K562 (cell line): ENCODE results near the gene BMP6. TPM values are rescaled to one million over a fixed set of nuclear protein-coding genes. Genes with fewer than 3 reads are reported as not detected.

ENCODE experiments used
- ATAC-seq: fragments of 200-7000 bp; cut with Tn5 transposase; 3 replicates; pipeline ENCODE4 v1.9.1; 2020; ENCODE audit warnings: moderate library complexity
- BruUV-seq: library from RNA; stranded (reverse); fragments of 400-500 nt; replicated peaks from 2 replicates; lab custom pipeline; 2021; lab: Mats Ljungman, UMichigan
- CTCF ChIA-PET: fragments of 300-600 bp; formaldehyde crosslinking; extraction: SDS; loops from one replicate; lab custom pipeline; 2021; ENCODE audit warnings: low intra/inter-chr PET ratio; lab: Yijun Ruan, JAX
- POLR2A ChIA-PET: fragments of 300-600, 350-650 bp; sonication (Branson Sonifier 250); formaldehyde crosslinking; extraction: SDS; loops from one replicate; lab custom pipeline; 2021; ENCODE audit warnings: antibody characterized with exemption, inconsistent platforms; lab: Yijun Ruan, JAX
- DNase-seq, 4 experiments: peaks; one replicate each; pipeline versions ENCODE4 v3.0.0 to v3.0.0-alpha.2; 2011 to 2018; ENCODE audit warnings: low spot score in 3 of 4, mixed read lengths in 3 of 4; ENCODE audit errors: extremely low read depth in 1 of 4
- FAIRE-seq: peaks from 2 replicates; lab custom pipeline; 2011; peaks lifted over from hg19 to GRCh38; lab: Jason Lieb, UNC
- H2AFZ ChIP-seq: 2 replicates; pipeline ENCODE4 v1.6.0; 2011; ENCODE audit warnings: low read depth, low read length, control low read depth, inconsistent platforms
- H3K27ac ChIP-seq: fragments of 200-600 bp; 3 replicates; pipeline ENCODE4 v1.8.0; 2011; ENCODE audit warnings: low read depth, mild to moderate bottlenecking, control low read depth, inconsistent platforms, low read length, moderate library complexity, mixed read lengths; ENCODE audit errors: extremely low read depth
- H3K27me3 ChIP-seq, 2 experiments: fragments of 300-600 bp in 1 of 2; 2 replicates in 1 of 2; 3 replicates in 1 of 2; pipeline versions ENCODE4 v1.6.0 to v1.8.0; 2011; ENCODE audit warnings: inconsistent platforms in 2 of 2, low read length in 2 of 2, mild to moderate bottlenecking in 1 of 2, mixed read lengths in 1 of 2, moderate library complexity in 1 of 2; ENCODE audit not compliant: control insufficient read depth in 2 of 2, insufficient read depth in 2 of 2
- H3K36me3 ChIP-seq: fragments of 300-600 bp; 3 replicates; pipeline ENCODE4 v1.8.0; 2011; ENCODE audit warnings: mild to moderate bottlenecking, low read length, inconsistent platforms; ENCODE audit not compliant: control insufficient read depth, insufficient read depth
- H3K4me1 ChIP-seq, 2 experiments: fragments of 200-600 bp in 1 of 2; replicated peaks in 1 of 2; 2 replicates in 1 of 2; 3 replicates in 1 of 2; pipeline versions ENCODE4 v1.5.1 to v1.8.0; 2011; ENCODE audit warnings: inconsistent platforms in 2 of 2, low read length in 2 of 2, mild to moderate bottlenecking in 1 of 2, mixed read lengths in 1 of 2, moderate library complexity in 1 of 2; ENCODE audit not compliant: control insufficient read depth in 2 of 2, insufficient read depth in 2 of 2
- H3K4me2 ChIP-seq: 2 replicates; pipeline ENCODE4 v1.6.1; 2011; ENCODE audit warnings: low read length, control low read depth, inconsistent platforms, mixed read lengths; ENCODE audit not compliant: insufficient read depth
- H3K4me3 ChIP-seq: fragments of 200-600 bp; sonication (generic), shearing (Covaris generic); 2 replicates; pipeline ENCODE4 v1.5.1; 2016; ENCODE audit warnings: control low read depth, inconsistent platforms
- H3K79me2 ChIP-seq: fragments of 200-600 bp; 3 replicates; pipeline ENCODE4 v1.8.0; 2011; ENCODE audit warnings: low read length, inconsistent platforms; ENCODE audit not compliant: control insufficient read depth, insufficient read depth
- H3K9ac ChIP-seq, 2 experiments: 2 replicates each; pipeline versions ENCODE4 v1.6.0 to v1.6.1; 2011; ENCODE audit warnings: low read depth in 2 of 2, low read length in 2 of 2, control low read depth in 1 of 2, inconsistent platforms in 1 of 2, mild to moderate bottlenecking in 1 of 2, mixed read lengths in 1 of 2; ENCODE audit not compliant: insufficient read depth in 1 of 2
- H3K9me1 ChIP-seq: one replicate; pipeline ENCODE4 v1.6.0; 2011; ENCODE audit warnings: inconsistent platforms, mild to moderate bottlenecking, low read length, moderate library complexity; ENCODE audit not compliant: control insufficient read depth, insufficient read depth
- H3K9me3 ChIP-seq: replicated peaks from 2 replicates; pipeline ENCODE4 v1.5.1; 2011; ENCODE audit warnings: low read depth, low read length, inconsistent platforms; ENCODE audit not compliant: control insufficient read depth, insufficient read depth
- H4K20me1 ChIP-seq: replicated peaks from 2 replicates; pipeline ENCODE4 v1.6.1; 2011; ENCODE audit warnings: low read length, inconsistent platforms, mixed read lengths; ENCODE audit not compliant: control insufficient read depth, insufficient read depth
- CAMTA2 ChIP-seq: fragments of 250-450 bp; sonication (Bioruptor Pico); conservative IDR thresholded peaks from 2 replicates; pipeline ENCODE4 v1.5.1; 2022
- CBX3 ChIP-seq, 2 experiments: IDR thresholded peaks; 1 replicate in 1 of 2; 2 replicates in 1 of 2; pipeline ENCODE4 v1.6.1; 2012; ENCODE audit warnings: inconsistent platforms in 2 of 2, low read length in 2 of 2, borderline replicate concordance in 1 of 2, control low read depth in 1 of 2
- E2F3 ChIP-seq: fragments of 250-450 bp; sonication (Bioruptor Pico); IDR thresholded peaks from 2 replicates; pipeline ENCODE4 v1.4.0; 2020; ENCODE audit warnings: mild to moderate bottlenecking
- GATA2 ChIP-seq: sonication (generic); formaldehyde crosslinking; IDR thresholded peaks from 2 replicates; pipeline ENCODE4 v1.4.0; 2020; ENCODE audit warnings: mild to moderate bottlenecking, missing genetic modification reagents
- GTF2F1 ChIP-seq: IDR thresholded peaks from 2 replicates; pipeline ENCODE4 v1.6.1; 2011; ENCODE audit warnings: low read depth, low read length, improper control_type of control experiment
- HLTF ChIP-seq: fragments of 450-650 bp; IDR thresholded peaks from 2 replicates; pipeline ENCODE4 v1.6.1; 2016
- JUN ChIP-seq, 2 experiments: sonication (generic) in 1 of 2; formaldehyde crosslinking in 1 of 2; IDR thresholded peaks; 2 replicates each; pipeline versions ENCODE4 v1.6.1 to v1.8.0; 2012 to 2022; ENCODE audit warnings: borderline replicate concordance in 2 of 2, mild to moderate bottlenecking in 2 of 2, improper control_type of control experiment in 1 of 2, low read depth in 1 of 2, low read length in 1 of 2, missing genetic modification reagents in 1 of 2
- MECOM ChIP-seq: fragments of 250-450 bp; sonication (Bioruptor Pico); IDR thresholded peaks from 2 replicates; pipeline ENCODE4 v1.8.0; 2022; ENCODE audit warnings: inconsistent platforms
- SLC30A9 ChIP-seq: fragments of 250-450 bp; sonication (Bioruptor Pico); IDR thresholded peaks from 2 replicates; pipeline ENCODE4 v1.8.0; 2022; ENCODE audit warnings: mild to moderate bottlenecking, moderate library complexity
- TEAD2 ChIP-seq: fragments of 450-650 bp; IDR thresholded peaks from 2 replicates; pipeline ENCODE4 v1.6.1; 2016; ENCODE audit warnings: missing genetic modification characterization, control low read depth, missing compliant biosample characterization
- ZNF165 ChIP-seq: fragments of 250-450 bp; sonication (Bioruptor Pico); IDR thresholded peaks from 2 replicates; pipeline ENCODE4 v1.4.0; 2020; ENCODE audit warnings: borderline replicate concordance
- ZNF696 ChIP-seq: fragments of 250-450 bp; sonication (Bioruptor Pico); conservative IDR thresholded peaks from 2 replicates; pipeline ENCODE4 v1.4.0; 2020; ENCODE audit warnings: mild to moderate bottlenecking, moderate library complexity
- ZNF830 ChIP-seq: fragments of 250-450 bp; sonication (Bioruptor Pico); IDR thresholded peaks from 2 replicates; pipeline ENCODE4 v1.5.0; 2021; ENCODE audit warnings: mild to moderate bottlenecking
- WGBS: fragments of 100-300 bp; shearing (Covaris generic); methylation state at CpG from one replicate; pipeline ENCODE4 v1.1.6; 2016; ENCODE audit warnings: low coverage, mixed read lengths; ENCODE audit not compliant: insufficient coverage; ENCODE audit errors: missing lambda C conversion rate; 5-methylcytosine and 5-hydroxymethylcytosine counted together
- in situ Hi-C: fragments of 300-500 bp; cut with MboI; formaldehyde crosslinking; loops from 4 replicates; pipeline ENCODE4 v1.15.0; 2018; ENCODE audit warnings: inconsistent platforms, mixed read lengths
- intact Hi-C: fragments of 100-400 bp; cut with micrococcal nuclease; formaldehyde crosslinking; loops from 2 replicates; pipeline ENCODE4 v1.14.2; 2022
- polyA plus RNA-seq, 8 experiments: library from polyadenylated mRNA; depleted of rRNA in 4 of 8; stranded (reverse) in 5 of 8; unstranded in 3 of 8; fragments of >200 nt; fragmentation: Nextera tagmentation in 2 of 8; fragmentation: Illumina TruSeq in 1 of 8; extraction: Ambion mirVana in 2 of 8; extraction: Trizol in 1 of 8; gene quantifications; 2 replicates each; pipeline versions ENCODE4 v1.2.1 to v1.2.3, GENCODE V29; 2011 to 2014; ENCODE audit warnings: inconsistent platforms in 1 of 8, missing spikeins in 1 of 8
- total RNA-seq, 7 experiments: library from RNA; depleted of rRNA in 6 of 7; stranded (reverse); fragments of >200 nt in 6 of 7; fragmentation: Illumina TruSeq in 2 of 7; extraction: Trizol in 2 of 7; gene quantifications; 2 replicates each; pipeline versions ENCODE4 v1.2.1 to v1.2.3, GENCODE V29; 2011 to 2021; ENCODE audit warnings: low replicate concordance in 1 of 7
- TF ChIP-seq, protein P1 (sequence below), 3 experiments: IDR thresholded peaks in 2 of 3; conservative IDR thresholded peaks in 1 of 3; 2 replicates each; pipeline ENCODE4 v1.5.1; 2011 to 2012; ENCODE audit warnings: low read length in 3 of 3, mild to moderate bottlenecking in 3 of 3, control low read depth in 2 of 3, improper control_type of control experiment in 1 of 3, inconsistent platforms in 1 of 3, low read depth in 1 of 3, mixed read lengths in 1 of 3, moderate library complexity in 1 of 3; ENCODE audit not compliant: insufficient read depth in 2 of 3
- TF ChIP-seq, protein P2 (sequence below): fragments of 250-450 bp; sonication (Bioruptor Pico); IDR thresholded peaks from 2 replicates; pipeline ENCODE4 v1.5.0; 2021; ENCODE audit warnings: mild to moderate bottlenecking, borderline replicate concordance
- TF ChIP-seq, protein P3 (sequence below): sonication (generic); formaldehyde crosslinking; IDR thresholded peaks from 2 replicates; pipeline ENCODE4 v1.8.0; 2022; ENCODE audit warnings: missing genetic modification reagents, mild to moderate bottlenecking, moderate library complexity, borderline replicate concordance

BMP6 gene
- total and polyA plus RNA-seq, 9 of the 15 experiments (the other 6 are each of a cell fraction or from before 2014, with no cell fraction given): 0.01 to 0.13 (median 0.06) TPM; not detected in 3

DNA sequence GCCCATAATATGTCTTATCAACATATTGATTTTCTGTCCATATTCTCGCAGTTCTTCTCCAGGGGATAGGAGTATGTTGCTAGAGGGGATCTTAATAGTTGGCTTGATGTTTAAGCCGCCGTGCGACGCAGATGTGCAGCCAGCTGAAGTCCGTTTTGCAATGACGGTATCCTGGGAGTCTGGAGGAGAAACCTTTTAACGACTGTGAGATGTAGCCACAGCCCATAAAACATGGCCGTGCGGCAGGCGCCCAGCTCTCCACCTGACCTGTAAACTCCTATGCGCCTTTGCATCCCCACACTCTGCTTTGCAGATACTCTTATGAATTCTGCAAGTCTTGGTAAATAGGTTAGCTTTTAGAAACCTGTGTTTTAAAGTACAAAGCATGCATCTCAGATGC is 36.9 kb downstream of the BMP6 start (continued):
- TF ChIP-seq E2F3 (CRISPR knock-in tag): no peak
- TF ChIP-seq, protein P1, sequence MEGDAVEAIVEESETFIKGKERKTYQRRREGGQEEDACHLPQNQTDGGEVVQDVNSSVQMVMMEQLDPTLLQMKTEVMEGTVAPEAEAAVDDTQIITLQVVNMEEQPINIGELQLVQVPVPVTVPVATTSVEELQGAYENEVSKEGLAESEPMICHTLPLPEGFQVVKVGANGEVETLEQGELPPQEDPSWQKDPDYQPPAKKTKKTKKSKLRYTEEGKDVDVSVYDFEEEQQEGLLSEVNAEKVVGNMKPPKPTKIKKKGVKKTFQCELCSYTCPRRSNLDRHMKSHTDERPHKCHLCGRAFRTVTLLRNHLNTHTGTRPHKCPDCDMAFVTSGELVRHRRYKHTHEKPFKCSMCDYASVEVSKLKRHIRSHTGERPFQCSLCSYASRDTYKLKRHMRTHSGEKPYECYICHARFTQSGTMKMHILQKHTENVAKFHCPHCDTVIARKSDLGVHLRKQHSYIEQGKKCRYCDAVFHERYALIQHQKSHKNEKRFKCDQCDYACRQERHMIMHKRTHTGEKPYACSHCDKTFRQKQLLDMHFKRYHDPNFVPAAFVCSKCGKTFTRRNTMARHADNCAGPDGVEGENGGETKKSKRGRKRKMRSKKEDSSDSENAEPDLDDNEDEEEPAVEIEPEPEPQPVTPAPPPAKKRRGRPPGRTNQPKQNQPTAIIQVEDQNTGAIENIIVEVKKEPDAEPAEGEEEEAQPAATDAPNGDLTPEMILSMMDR (IDR thresholded peaks at IDR 0.05 in 2 of 3, conservative IDR thresholded peaks at IDR 0.05 in 1 of 3; ENCODE audit: insufficient read depth in 2 of 3, low read depth in 1 of 3, low read length in 3 of 3): no peak
- TF ChIP-seq ZNF165 (CRISPR knock-in tag): no peak

DNA sequence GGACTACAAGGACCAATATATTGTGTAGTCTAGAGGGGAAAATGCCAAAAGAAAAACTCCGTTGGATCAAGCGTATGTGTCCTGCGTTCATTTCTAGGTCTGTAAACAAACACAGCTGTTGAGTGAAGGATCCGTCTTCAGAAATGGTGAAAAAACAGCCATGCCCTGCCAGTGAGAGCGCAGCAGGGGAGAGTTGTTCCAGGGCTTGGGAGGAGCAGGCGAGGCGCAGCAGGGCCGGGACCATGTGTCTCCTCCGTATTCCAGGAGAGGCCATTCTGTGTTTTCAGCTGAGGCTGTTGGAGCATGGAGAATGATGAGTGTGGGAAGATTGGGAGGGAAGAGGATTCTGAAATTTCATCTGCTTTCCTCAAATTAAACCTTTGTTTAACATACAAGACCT is 38.0 kb downstream of the BMP6 start:
- H3K4me1 ChIP-seq: no peaks in the 10 kb centered on the region
- POLR2A ChIA-PET: interaction anchor here (0.6 kb wide), 1 partner anchor 864 kb away, joined by 3 read pairs; no protein-coding TSS in a partner anchor
- DNase-seq: no peak
- intact Hi-C loops (no loop called here), in situ Hi-C loops (no loop called here)
- no TSS peak for BruUV-seq
- no peak overlapping the region for H3K4me2 ChIP-seq
- no peaks in the 10 kb centered on the region for H3K36me3 ChIP-seq
- WGBS: 2% methylated on average over 9 of the region's 9 CpGs
- no peaks in the 10 kb centered on the region for H3K79me2 ChIP-seq
- H3K9ac ChIP-seq: no peak overlapping the region
- no peaks in the 10 kb centered on the region for H3K9me3 ChIP-seq
- H4K20me1 ChIP-seq: no peaks in the 10 kb centered on the region
- no peak overlapping the region for H2AFZ ChIP-seq
- no peaks in the 10 kb centered on the region for H3K9me1 ChIP-seq
- H3K4me3 ChIP-seq: no peak overlapping the region
- TF ChIP-seq ZNF830 (CRISPR knock-in tag): no peak
- no peak for TF ChIP-seq JUN (IDR thresholded peaks at IDR 0.05; ENCODE audit: borderline replicate concordance, low read depth, low read length)
- no peak for TF ChIP-seq JUN (CRISPR knock-in tag; IDR thresholded peaks at IDR 0.05; ENCODE audit: borderline replicate concordance)
- no peak for TF ChIP-seq GTF2F1
- TF ChIP-seq SLC30A9: no peak
- no peak for TF ChIP-seq CAMTA2 (CRISPR knock-in tag)
- TF ChIP-seq, protein P2, sequence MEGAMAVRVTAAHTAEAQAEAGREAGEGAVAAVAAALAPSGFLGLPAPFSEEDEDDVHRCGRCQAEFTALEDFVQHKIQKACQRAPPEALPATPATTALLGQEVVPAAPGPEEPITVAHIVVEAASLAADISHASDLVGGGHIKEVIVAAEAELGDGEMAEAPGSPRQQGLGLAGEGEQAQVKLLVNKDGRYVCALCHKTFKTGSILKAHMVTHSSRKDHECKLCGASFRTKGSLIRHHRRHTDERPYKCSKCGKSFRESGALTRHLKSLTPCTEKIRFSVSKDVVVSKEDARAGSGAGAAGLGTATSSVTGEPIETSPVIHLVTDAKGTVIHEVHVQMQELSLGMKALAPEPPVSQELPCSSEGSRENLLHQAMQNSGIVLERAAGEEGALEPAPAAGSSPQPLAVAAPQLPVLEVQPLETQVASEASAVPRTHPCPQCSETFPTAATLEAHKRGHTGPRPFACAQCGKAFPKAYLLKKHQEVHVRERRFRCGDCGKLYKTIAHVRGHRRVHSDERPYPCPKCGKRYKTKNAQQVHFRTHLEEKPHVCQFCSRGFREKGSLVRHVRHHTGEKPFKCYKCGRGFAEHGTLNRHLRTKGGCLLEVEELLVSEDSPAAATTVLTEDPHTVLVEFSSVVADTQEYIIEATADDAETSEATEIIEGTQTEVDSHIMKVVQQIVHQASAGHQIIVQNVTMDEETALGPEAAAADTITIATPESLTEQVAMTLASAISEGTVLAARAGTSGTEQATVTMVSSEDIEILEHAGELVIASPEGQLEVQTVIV: no peak
- no peak for TF ChIP-seq GATA2 (CRISPR knock-in tag)
- TF ChIP-seq MECOM (CRISPR knock-in tag): no peak
- TF ChIP-seq CBX3 (IDR thresholded peaks at IDR 0.05; ENCODE audit: borderline replicate concordance in 1 of 2, low read length in 2 of 2): no peak
- no peak for TF ChIP-seq TEAD2 (tag)
- TF ChIP-seq, protein P3, sequence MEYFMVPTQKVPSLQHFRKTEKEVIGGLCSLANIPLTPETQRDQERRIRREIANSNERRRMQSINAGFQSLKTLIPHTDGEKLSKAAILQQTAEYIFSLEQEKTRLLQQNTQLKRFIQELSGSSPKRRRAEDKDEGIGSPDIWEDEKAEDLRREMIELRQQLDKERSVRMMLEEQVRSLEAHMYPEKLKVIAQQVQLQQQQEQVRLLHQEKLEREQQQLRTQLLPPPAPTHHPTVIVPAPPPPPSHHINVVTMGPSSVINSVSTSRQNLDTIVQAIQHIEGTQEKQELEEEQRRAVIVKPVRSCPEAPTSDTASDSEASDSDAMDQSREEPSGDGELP (CRISPR knock-in tag): no peak
- TF ChIP-seq HLTF: no peak
- TF ChIP-seq ZNF696 (CRISPR knock-in tag): no peak
- ATAC-seq: no peak
- CTCF ChIA-PET: no interaction called here
- no peak for FAIRE-seq
- H3K27me3 ChIP-seq: peaks cover 43 to 53% of the 10 kb centered on the region in 2 experiments
- no peak overlapping the region for H3K27ac ChIP-seq
